CD4-positive, alpha-beta T cell (primary cell): ENCODE results near the gene RBMS1. TPM values are rescaled to one million over a fixed set of nuclear protein-coding genes. Genes with fewer than 3 reads are reported as not detected.
"Not testable (repeated sequence)": the region's sequence is repeated elsewhere in the genome, so short reads cannot be mapped to it uniquely, and the experiment has no call there.

Source experiments
- ATAC-seq: fragments of 200-7000 bp; cut with Tn5 transposase; one replicate; pipeline ENCODE4 v1.10.0; 2022; ENCODE audit warnings: mild to moderate bottlenecking; ENCODE audit not compliant: poor library complexity
- CTCF ChIA-PET: fragments of 350-600 bp; sonication (Branson Sonifier 250); formaldehyde crosslinking; loops from one replicate; lab custom pipeline; 2021; ENCODE audit warnings: antibody characterized with exemption, inconsistent platforms; lab: Charles Lee
- POLR2A ChIA-PET: fragments of 350-600 bp; sonication (Branson Sonifier 250); formaldehyde crosslinking; loops from one replicate; lab custom pipeline; 2021; ENCODE audit warnings: antibody characterized with exemption, inconsistent platforms; lab: Charles Lee
- DNase-seq, 14 experiments: peaks; one replicate each; pipeline ENCODE4 v3.0.0-alpha.2; 2013 to 2020; ENCODE audit warnings: mixed read lengths in 2 of 14
- H3K27ac ChIP-seq, 2 donors: one replicate each; pipeline versions ENCODE4 v1.5.1 to v1.7.0; 2013; ENCODE audit warnings: low read length in 2 of 2, low read depth in 1 of 2, mild to moderate bottlenecking in 1 of 2
- H3K27me3 ChIP-seq, 2 experiments: 1 replicate in 1 of 2; 2 replicates in 1 of 2; pipeline versions ENCODE4 v1.6.1 to v1.7.0; 2013; ENCODE audit warnings: low read length in 2 of 2, control low read depth in 1 of 2, mild to moderate bottlenecking in 1 of 2, moderate library complexity in 1 of 2; ENCODE audit not compliant: insufficient read depth in 2 of 2, control insufficient read depth in 1 of 2
- H3K36me3 ChIP-seq: one replicate; pipeline ENCODE4 v1.6.1; 2013; ENCODE audit warnings: low read length, control low read depth; ENCODE audit not compliant: insufficient read depth
- H3K4me1 ChIP-seq: one replicate; pipeline ENCODE4 v1.6.1; 2013; ENCODE audit warnings: low read length, control low read depth; ENCODE audit not compliant: insufficient read depth
- H3K4me3 ChIP-seq: one replicate; pipeline ENCODE4 v1.5.1; 2013; ENCODE audit warnings: mild to moderate bottlenecking, low read length, moderate library complexity
- H3K9me3 ChIP-seq, 2 experiments: 1 replicate in 1 of 2; 2 replicates in 1 of 2; pipeline versions ENCODE4 v1.6.1 to v1.7.0; 2013; ENCODE audit warnings: low read length in 2 of 2, mild to moderate bottlenecking in 2 of 2, control low read depth in 1 of 2, moderate library complexity in 1 of 2; ENCODE audit not compliant: control insufficient read depth in 1 of 2, insufficient read depth in 1 of 2
- H3K27ac Mint-ChIP-seq: one replicate; pipeline ENCODE4 v1.8.0; 2020; ENCODE audit warnings: mixed read lengths
- H3K27me3 Mint-ChIP-seq: one replicate; pipeline ENCODE4 v1.8.0; 2021; ENCODE audit warnings: mixed read lengths
- H3K36me3 Mint-ChIP-seq: one replicate; pipeline ENCODE4 v1.8.0; 2021; ENCODE audit warnings: low read depth, mixed read lengths
- H3K4me1 Mint-ChIP-seq: one replicate; pipeline ENCODE4 v1.8.0; 2021; ENCODE audit warnings: low read depth, mixed read lengths
- H3K4me3 Mint-ChIP-seq: one replicate; pipeline ENCODE4 v1.8.0; 2020; ENCODE audit warnings: mild to moderate bottlenecking, mixed read lengths
- H3K9me3 Mint-ChIP-seq: one replicate; pipeline ENCODE4 v1.8.0; 2020; ENCODE audit warnings: mixed read lengths
- CTCF ChIP-seq: fragments of 200-600 bp; IDR thresholded peaks from one replicate; pipeline ENCODE4 v1.8.0; 2022; ENCODE audit warnings: antibody characterized with exemption, mild to moderate bottlenecking
- intact Hi-C, 2 experiments: fragments of 100-400 bp; cut with DNase I in 1 of 2; cut with micrococcal nuclease in 1 of 2; formaldehyde crosslinking; loops; one replicate each; pipeline versions ENCODE4 v1.15.1 to v1.9.0; 2023 to 2025; cut with DNase I, micrococcal nuclease
- total RNA-seq, 174 experiments: library from RNA in 2 of 174; stranded (reverse) in 2 of 174; gene quantifications; one replicate each; pipeline ENCODE4 v1.2.3 and lab custom pipeline; 2021 to 2026

Gene RBMS1
- total RNA-seq, 2 experiments from 2014 or later: 88.6 to 90.3 TPM

DNA sequence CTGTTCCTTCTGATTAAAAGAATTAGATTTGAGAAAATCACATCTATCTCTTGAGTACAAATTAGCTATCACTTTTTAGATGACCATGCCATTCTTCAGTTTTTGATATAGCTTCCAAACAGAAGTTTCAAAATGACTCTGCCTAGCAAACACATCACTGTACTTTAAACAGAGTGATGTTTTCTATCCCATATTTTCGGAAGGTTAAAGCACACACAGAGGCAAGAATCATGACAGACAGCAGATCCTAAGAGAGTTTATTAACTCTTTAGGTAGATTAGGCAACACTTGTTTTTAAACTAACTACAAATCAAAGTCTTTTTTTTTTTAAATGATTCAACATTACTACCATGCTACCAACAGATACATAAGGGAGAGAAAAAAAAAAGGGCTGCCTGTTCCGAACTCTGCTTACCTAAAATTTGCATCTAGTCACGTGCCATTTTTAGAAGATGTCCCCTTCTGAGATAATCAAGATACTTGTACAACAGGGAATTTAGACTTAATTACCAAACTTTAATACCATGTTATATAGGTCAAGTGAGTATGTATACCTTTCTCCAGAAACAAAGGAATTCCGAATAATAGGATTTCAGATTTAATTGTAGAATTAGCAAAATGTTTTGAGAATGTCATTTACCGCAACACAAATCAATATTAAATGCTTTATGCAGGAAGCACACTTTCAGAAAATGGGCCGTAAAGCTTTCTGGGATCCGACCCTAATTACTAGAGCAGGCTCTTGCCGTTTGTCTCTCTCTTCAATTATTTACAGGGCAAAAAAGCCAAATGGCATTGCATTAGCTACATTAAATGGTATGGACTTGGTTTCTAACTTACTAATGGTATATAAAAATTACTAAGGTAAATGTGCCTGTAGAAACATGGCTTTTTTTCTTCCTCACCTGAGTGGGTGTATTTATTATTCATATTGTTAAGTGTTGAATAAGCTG is 2.6 kb downstream of the RBMS1 start:
- Mint-ChIP-seq H3K27ac (peak overlapping the region; percentile 88), H3K27me3 (no peaks in the 10 kb centered on the region), H3K4me1 (peaks cover 76% of the 10 kb centered on the region), H3K9me3 (no peaks in the 10 kb centered on the region), H3K36me3 (peaks cover 10% of the 10 kb centered on the region), H3K4me3 (peak overlapping the region; percentile 98)
- H3K27me3 ChIP-seq: no peaks in the 10 kb centered on the region
- peaks cover 24% of the 10 kb centered on the region for H3K4me1 ChIP-seq
- CTCF ChIA-PET: interaction anchor here (0.5 to 1.0 kb wide), 3 partner anchors 39 to 219 kb away, joined by 3 read pairs; no protein-coding TSS in a partner anchor
- ATAC-seq (no peak), DNase-seq (no peak)
- intact Hi-C loops: loop anchor here (5.0 kb wide), 3 partner anchors 84 to 779 kb away; partner anchors contain the start of genes LY75 (in 1 of the 2) and MARCHF7 (in 1 of the 2)
- TF ChIP-seq CTCF: no peak
- no peaks in the 10 kb centered on the region for H3K9me3 ChIP-seq
- H3K36me3 ChIP-seq: no peaks in the 10 kb centered on the region
- POLR2A ChIA-PET: interaction anchor here (0.6 to 2.0 kb wide), 10 partner anchors 9 to 115 kb away, joined by 3 to 6 read pairs (median 4); no protein-coding TSS in a partner anchor
- peak overlapping the region; percentile 66 for H3K4me3 ChIP-seq
- H3K27ac ChIP-seq: peak overlapping the region; percentile 19 to 34

DNA sequence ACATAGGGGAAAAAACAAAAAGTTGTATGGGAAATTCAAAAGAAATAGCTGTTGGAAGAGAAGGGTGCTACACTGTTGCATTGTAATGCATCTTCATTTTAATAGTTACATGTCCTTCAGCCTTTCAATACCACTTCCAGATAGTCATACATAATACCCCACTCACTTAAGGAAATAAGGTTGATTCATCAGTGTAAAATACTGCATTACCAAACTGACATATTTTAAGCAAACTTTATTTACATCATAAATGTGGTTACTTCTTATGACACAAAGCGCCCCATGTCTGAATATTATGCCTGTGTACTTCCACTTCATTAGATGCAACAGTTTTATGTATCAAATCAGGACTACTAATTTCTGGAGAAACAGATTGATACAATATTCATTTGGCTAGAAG is 4.5 kb downstream of the RBMS1 start:
- no peak for DNase-seq
- Histone ChIP-seq H3K27me3 (no peaks in the 10 kb centered on the region), H3K27ac (no peak overlapping the region), H3K9me3 (peaks cover 0 to 3% of the 10 kb centered on the region in 2 experiments), H3K4me3 (no peak overlapping the region), H3K36me3 (no peaks in the 10 kb centered on the region), H3K4me1 (peaks cover 29% of the 10 kb centered on the region)
- ChIA-PET POLR2A (interaction anchor here (0.6 to 1.5 kb wide), 4 partner anchors 15 to 82 kb away, joined by 3 to 6 read pairs (median 6); no protein-coding TSS in a partner anchor), CTCF (interaction anchor here (1.4 kb wide), 1 partner anchor 60 kb away, joined by 4 read pairs; no protein-coding TSS in a partner anchor)
- Mint-ChIP-seq H3K4me1 (peaks cover 77% of the 10 kb centered on the region), H3K36me3 (peaks cover 10% of the 10 kb centered on the region), H3K9me3 (no peaks in the 10 kb centered on the region), H3K27me3 (no peaks in the 10 kb centered on the region), H3K27ac (peak overlapping the region; percentile 96), H3K4me3 (peak overlapping the region; percentile 64)
- intact Hi-C loops: no loop called here
- ATAC-seq: no peak
- TF ChIP-seq CTCF: no peak

GRCh38 chr2:160488289-160488688 is 5.3 kb downstream of the RBMS1 start:
- H3K4me3 ChIP-seq, H3K9me3 ChIP-seq, H3K27me3 Mint-ChIP-seq, DNase-seq, H3K27me3 ChIP-seq, ATAC-seq, H3K36me3 ChIP-seq, intact Hi-C loops, H3K9me3 Mint-ChIP-seq, H3K27ac ChIP-seq, H3K36me3 Mint-ChIP-seq: not testable (repeated sequence)
- Mint-ChIP-seq H3K4me1 (peaks cover 84% of the 10 kb centered on the region), H3K27ac (peak overlapping the region; percentile 96), H3K4me3 (peak overlapping the region; percentile 55)
- ChIA-PET POLR2A (interaction anchor here (0.6 to 2.0 kb wide), 4 partner anchors 14 to 81 kb away, joined by 3 to 13 read pairs (median 6); no protein-coding TSS in a partner anchor), CTCF (interaction anchor here (1.4 kb wide), 1 partner anchor 59 kb away, joined by 4 read pairs; no protein-coding TSS in a partner anchor)
- H3K4me1 ChIP-seq: peaks cover 34% of the 10 kb centered on the region
